ENCODE data around the gene SINHCAF.

DNA sequence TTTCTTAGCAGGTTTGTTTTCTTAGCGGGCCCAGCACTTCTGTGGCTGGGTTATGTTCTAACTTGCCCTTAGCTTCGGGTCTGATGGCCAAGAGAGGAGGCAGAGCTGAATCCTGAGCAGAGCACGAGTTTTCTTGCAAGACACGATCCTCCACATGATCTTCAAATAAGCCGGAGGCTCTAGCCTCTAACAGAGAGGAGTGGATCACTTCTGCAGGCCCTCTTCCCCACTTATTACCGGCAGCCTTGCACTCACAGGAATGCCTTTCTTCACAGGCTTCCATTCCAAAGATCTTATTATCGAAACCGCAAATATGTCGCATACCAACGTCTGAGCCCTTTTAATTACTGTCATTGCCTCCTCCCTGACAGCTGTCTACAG lies 79.5 kb downstream of the SINHCAF start:
- TF ChIP-seq, protein P1, sequence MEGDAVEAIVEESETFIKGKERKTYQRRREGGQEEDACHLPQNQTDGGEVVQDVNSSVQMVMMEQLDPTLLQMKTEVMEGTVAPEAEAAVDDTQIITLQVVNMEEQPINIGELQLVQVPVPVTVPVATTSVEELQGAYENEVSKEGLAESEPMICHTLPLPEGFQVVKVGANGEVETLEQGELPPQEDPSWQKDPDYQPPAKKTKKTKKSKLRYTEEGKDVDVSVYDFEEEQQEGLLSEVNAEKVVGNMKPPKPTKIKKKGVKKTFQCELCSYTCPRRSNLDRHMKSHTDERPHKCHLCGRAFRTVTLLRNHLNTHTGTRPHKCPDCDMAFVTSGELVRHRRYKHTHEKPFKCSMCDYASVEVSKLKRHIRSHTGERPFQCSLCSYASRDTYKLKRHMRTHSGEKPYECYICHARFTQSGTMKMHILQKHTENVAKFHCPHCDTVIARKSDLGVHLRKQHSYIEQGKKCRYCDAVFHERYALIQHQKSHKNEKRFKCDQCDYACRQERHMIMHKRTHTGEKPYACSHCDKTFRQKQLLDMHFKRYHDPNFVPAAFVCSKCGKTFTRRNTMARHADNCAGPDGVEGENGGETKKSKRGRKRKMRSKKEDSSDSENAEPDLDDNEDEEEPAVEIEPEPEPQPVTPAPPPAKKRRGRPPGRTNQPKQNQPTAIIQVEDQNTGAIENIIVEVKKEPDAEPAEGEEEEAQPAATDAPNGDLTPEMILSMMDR (IDR thresholded peaks at IDR 0.05; ENCODE audit: control extremely low read depth in 1 of 3, insufficient read depth in 1 of 3, low read depth in 1 of 3, low read length in 3 of 3): no peak
- no peak for TF ChIP-seq GABPA (IDR thresholded peaks at IDR 0.05; ENCODE audit: borderline replicate concordance, insufficient read depth, low read length)
- no peak for TF ChIP-seq POLR2A (IDR thresholded peaks at IDR 0.05; ENCODE audit: control extremely low read depth in 1 of 2, low read depth in 2 of 2, low read length in 2 of 2)
- TF ChIP-seq EP300 (IDR thresholded peaks at IDR 0.05; ENCODE audit: borderline replicate concordance in 1 of 2, low read depth in 2 of 2, low read length in 2 of 2): no peak
- no peak for TF ChIP-seq RAD21 (IDR thresholded peaks at IDR 0.05 in 1 of 2, conservative IDR thresholded peaks at IDR 0.05 in 1 of 2; ENCODE audit: low read depth in 2 of 2, low read length in 2 of 2)
- no peak for TF ChIP-seq USF2 (IDR thresholded peaks at IDR 0.05; ENCODE audit: low read length)
- no peak for TF ChIP-seq RNF2 (IDR thresholded peaks at IDR 0.05; ENCODE audit: borderline replicate concordance, low read depth, low read length, missing control alignments, poor library complexity, severe bottlenecking)
- no peak for TF ChIP-seq TCF12 (IDR thresholded peaks at IDR 0.05; ENCODE audit: low read depth, low read length)
- no peak for TF ChIP-seq POLR2AphosphoS5 (IDR thresholded peaks at IDR 0.05; ENCODE audit: low read depth, low read length)
- no peak for TF ChIP-seq SP1 (IDR thresholded peaks at IDR 0.05; ENCODE audit: low read depth, low read length)
